Lung (tissue), 12 donors: ENCODE results near the gene TCF12. TPM values are rescaled to one million over a fixed set of nuclear protein-coding genes. Genes with fewer than 3 reads are reported as not detected.

Experiments
- ATAC-seq: fragments of 200-7000 bp; cut with Tn5 transposase; one replicate; pipeline ENCODE4 v1.9.1; 2020; ENCODE audit warnings: moderate number of reproducible peaks; ENCODE audit not compliant: insufficient read depth, low FRiP score
- DNase-seq, 3 donors: peaks; one replicate each; pipeline ENCODE4 v3.0.0-alpha.2; 2013 to 2017
- H3K27ac ChIP-seq, 2 donors: one replicate each; pipeline ENCODE4 v1.5.1; 2013; ENCODE audit warnings: mild to moderate bottlenecking in 2 of 2, moderate library complexity in 2 of 2, control low read depth in 1 of 2, inconsistent platforms in 1 of 2, low read depth in 1 of 2, low read length in 1 of 2
- H3K27me3 ChIP-seq, 3 donors: one replicate each; pipeline ENCODE4 v1.5.1; 2013; ENCODE audit warnings: low read length in 2 of 3; ENCODE audit not compliant: control insufficient read depth in 3 of 3, insufficient read depth in 3 of 3
- H3K36me3 ChIP-seq, 4 donors: one replicate each; pipeline ENCODE4 v1.5.1; 2013; ENCODE audit warnings: low read length in 4 of 4, mild to moderate bottlenecking in 1 of 4, moderate library complexity in 1 of 4; ENCODE audit not compliant: control insufficient read depth in 4 of 4, insufficient read depth in 4 of 4
- H3K4me1 ChIP-seq, 5 donors: one replicate each; pipeline ENCODE4 v1.5.1; 2013; ENCODE audit warnings: low read length in 5 of 5, mild to moderate bottlenecking in 2 of 5, moderate library complexity in 1 of 5; ENCODE audit not compliant: control insufficient read depth in 5 of 5, insufficient read depth in 5 of 5
- H3K4me3 ChIP-seq: one replicate; pipeline ENCODE4 v1.5.1; 2013; ENCODE audit warnings: mild to moderate bottlenecking, control low read depth, moderate library complexity
- H3K9ac ChIP-seq, 2 donors: one replicate each; pipeline ENCODE4 v1.5.1; 2013; ENCODE audit warnings: low read length in 2 of 2, control low read depth in 1 of 2; ENCODE audit not compliant: insufficient read depth in 1 of 2
- H3K9me3 ChIP-seq, 4 donors: one replicate each; pipeline ENCODE4 v1.5.1; 2013; ENCODE audit warnings: low read length in 3 of 4, mild to moderate bottlenecking in 1 of 4, moderate library complexity in 1 of 4; ENCODE audit not compliant: control insufficient read depth in 4 of 4, insufficient read depth in 3 of 4
- WGBS, 2 donors: extraction: QIAGEN DNeasy Blood & Tissue Kit; methylation state at CpG; one replicate each; pipeline ENCODE4 v1.1.7; 2013; 5-methylcytosine and 5-hydroxymethylcytosine counted together
- polyA plus RNA-seq, 2 donors: library from polyadenylated mRNA; stranded (reverse); fragments of 200-250 nt; gene quantifications; one replicate each; pipeline ENCODE4 v1.2.1, GENCODE V29; 2013
- total RNA-seq, 2 donors: library from RNA; depleted of rRNA in 1 of 2; stranded (reverse); fragments of >200 nt in 1 of 2; gene quantifications; one replicate each; pipeline ENCODE4 v1.2.1, GENCODE V29; 2014 to 2021
- TF ChIP-seq, protein P1 (sequence below): IDR thresholded peaks from 2 replicates; pipeline ENCODE4 v1.5.1; 2012; ENCODE audit warnings: mild to moderate bottlenecking; ENCODE audit errors: control extremely low read depth, extremely low read depth
- donor health status: control.
- donor health status: control.
- donor health status: Bipolar disorder and iron deficiency.
- donor health status: healthy.
- donor health status: DM: yes; HTN: yes; CAD: no.

The TCF12 gene
- total and polyA plus RNA-seq, 4 donors, result 9.6 to 314 (median 56.3) TPM

- Histone ChIP-seq H3K27me3 (no peaks in the 10 kb centered on the region), H3K36me3 (no peaks in the 10 kb centered on the region), H3K9me3 (no peaks in the 10 kb centered on the region), H3K9ac (no peak overlapping the region), H3K4me1 (peaks cover 4 to 24% (median 17%) of the 10 kb centered on the region in 5 donors), H3K27ac (no peak overlapping the region), H3K4me3 (no peak overlapping the region)
- TF ChIP-seq, protein P1, sequence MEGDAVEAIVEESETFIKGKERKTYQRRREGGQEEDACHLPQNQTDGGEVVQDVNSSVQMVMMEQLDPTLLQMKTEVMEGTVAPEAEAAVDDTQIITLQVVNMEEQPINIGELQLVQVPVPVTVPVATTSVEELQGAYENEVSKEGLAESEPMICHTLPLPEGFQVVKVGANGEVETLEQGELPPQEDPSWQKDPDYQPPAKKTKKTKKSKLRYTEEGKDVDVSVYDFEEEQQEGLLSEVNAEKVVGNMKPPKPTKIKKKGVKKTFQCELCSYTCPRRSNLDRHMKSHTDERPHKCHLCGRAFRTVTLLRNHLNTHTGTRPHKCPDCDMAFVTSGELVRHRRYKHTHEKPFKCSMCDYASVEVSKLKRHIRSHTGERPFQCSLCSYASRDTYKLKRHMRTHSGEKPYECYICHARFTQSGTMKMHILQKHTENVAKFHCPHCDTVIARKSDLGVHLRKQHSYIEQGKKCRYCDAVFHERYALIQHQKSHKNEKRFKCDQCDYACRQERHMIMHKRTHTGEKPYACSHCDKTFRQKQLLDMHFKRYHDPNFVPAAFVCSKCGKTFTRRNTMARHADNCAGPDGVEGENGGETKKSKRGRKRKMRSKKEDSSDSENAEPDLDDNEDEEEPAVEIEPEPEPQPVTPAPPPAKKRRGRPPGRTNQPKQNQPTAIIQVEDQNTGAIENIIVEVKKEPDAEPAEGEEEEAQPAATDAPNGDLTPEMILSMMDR, result no peak
- DNase-seq, result no peak
- WGBS, 2 donors, result 88 to 98% methylated on average over 7 of the region's 7 CpGs
- ATAC-seq, result no peak
Measured at GRCh38 chr15:57028176-57028575, 109.7 kb downstream of the TCF12 start.

DNA sequence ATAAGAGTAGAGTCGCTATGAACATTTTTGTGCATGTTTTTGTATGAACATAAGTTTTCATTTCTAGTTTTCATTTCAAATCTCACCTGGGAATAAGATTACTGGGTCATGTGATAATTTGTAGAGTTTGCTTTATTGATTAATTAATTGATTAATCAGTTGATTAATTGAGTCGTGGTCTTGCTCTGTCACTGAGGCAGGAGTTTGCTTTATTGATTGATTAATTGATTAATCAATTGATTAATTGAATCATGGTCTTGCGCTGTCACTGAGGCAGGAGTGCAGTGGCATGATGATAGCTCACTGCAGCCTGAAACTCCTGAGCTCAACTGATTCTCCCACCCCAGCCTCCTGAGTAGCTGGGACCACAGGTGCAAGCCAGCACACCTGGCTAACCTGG is 111.6 kb downstream of the TCF12 start:
- DNase-seq, result no peak
- Histone ChIP-seq H3K4me3 (no peak overlapping the region), H3K4me1 (peaks cover 4 to 21% (median 17%) of the 10 kb centered on the region in 5 donors), H3K36me3 (no peaks in the 10 kb centered on the region), H3K9me3 (no peaks in the 10 kb centered on the region), H3K27ac (no peak overlapping the region), H3K27me3 (no peaks in the 10 kb centered on the region), H3K9ac (no peak overlapping the region)
- ATAC-seq, result no peak
- 95 to 97% methylated on average over 3 of the region's 3 CpGs for WGBS, 2 donors
- TF ChIP-seq, protein P1, result no peak

DNA sequence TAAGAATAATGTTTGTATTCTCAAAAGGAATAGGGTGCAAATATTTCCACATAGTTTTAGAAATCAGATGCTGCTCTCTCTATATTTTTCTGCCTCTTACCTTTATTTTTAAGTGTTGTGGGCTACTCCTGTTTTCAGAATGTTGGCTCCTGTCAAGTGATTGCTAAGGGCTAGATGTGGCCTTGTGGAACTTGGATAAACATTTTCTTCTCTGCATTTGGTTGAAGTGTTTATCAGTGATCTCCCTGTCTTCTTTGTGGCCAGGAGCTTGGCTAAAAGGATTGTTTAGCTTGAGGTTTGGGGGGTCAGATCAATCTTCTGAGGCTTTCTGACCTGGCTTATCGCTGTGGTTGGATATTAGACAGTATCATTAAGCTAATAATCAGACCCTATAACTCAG is 112.6 kb downstream of the TCF12 start:
- 54 to 59% methylated on average over 1 of the region's 1 CpG for WGBS, 2 donors
- no peaks in the 10 kb centered on the region for H3K36me3 ChIP-seq
- no peak overlapping the region for H3K4me3 ChIP-seq
- no peak overlapping the region for H3K27ac ChIP-seq
- H3K27me3 ChIP-seq, result no peaks in the 10 kb centered on the region
- TF ChIP-seq, protein P1, result no peak
- H3K9me3 ChIP-seq, result no peaks in the 10 kb centered on the region
- no peak for DNase-seq
- ATAC-seq, result no peak
- H3K4me1 ChIP-seq, result peaks cover 6 to 15% (median 12%) of the 10 kb centered on the region in 5 donors
- H3K9ac ChIP-seq, result no peak overlapping the region

DNA sequence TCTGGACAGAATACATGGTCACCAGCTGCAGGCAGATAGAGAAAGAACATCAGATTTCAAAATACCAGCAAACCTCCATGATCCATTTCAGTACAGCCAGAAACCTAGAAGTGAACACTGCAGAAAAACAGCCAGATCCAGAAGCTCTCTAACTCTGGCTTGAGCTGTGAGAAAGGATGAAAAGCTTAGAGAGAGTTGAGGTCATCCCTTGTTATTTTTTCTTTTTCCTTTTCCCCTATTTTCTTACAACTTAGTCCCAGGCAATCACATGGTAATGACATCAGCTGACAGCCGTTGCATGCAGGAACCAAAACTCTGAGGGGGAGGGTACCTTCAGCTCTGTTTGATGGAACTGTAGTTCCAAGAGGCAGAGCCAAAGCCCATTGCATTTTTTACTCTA is 113.2 kb downstream of the TCF12 start:
- H3K36me3 ChIP-seq, result no peaks in the 10 kb centered on the region
- no peaks in the 10 kb centered on the region for H3K27me3 ChIP-seq
- peaks cover 6 to 15% (median 12%) of the 10 kb centered on the region in 5 donors for H3K4me1 ChIP-seq
- H3K9ac ChIP-seq, result peak overlapping the region in 1 of 2 donors; percentile 28
- ATAC-seq (no peak), DNase-seq (peak in 2 of 3 donors; percentile 57 to 64)
- H3K27ac ChIP-seq, result no peak overlapping the region
- TF ChIP-seq, protein P1, result no peak
- H3K4me3 ChIP-seq, result no peak overlapping the region
- H3K9me3 ChIP-seq, result no peaks in the 10 kb centered on the region
- WGBS, 2 donors, result 0 to 12% methylated on average over 1 of the region's 1 CpG
